Gastroesophageal sphincter (tissue), 3 donors: Measurements from ENCODE around the gene RNF145.

Experiments
- CTCF ChIP-seq, 4 experiments: fragments of 200-600 bp in 2 of 4; fragments of 450-650 bp in 2 of 4; sonication (generic) in 1 of 4; IDR thresholded peaks; one replicate each; pipeline ENCODE4 v1.5.1; 2017 to 2019; ENCODE audit warnings: antibody characterized with exemption in 4 of 4, mild to moderate bottlenecking in 2 of 4, moderate library complexity in 2 of 4
- POLR2A ChIP-seq, 2 donors: fragments of 450-650 bp; IDR thresholded peaks; one replicate each; pipeline ENCODE4 v1.6.1; 2017; ENCODE audit warnings: antibody characterized with exemption in 2 of 2, mild to moderate bottlenecking in 2 of 2, moderate library complexity in 1 of 2

- TF ChIP-seq CTCF (IDR thresholded peaks at IDR 0.05) (no peak), POLR2A (IDR thresholded peaks at IDR 0.05) (no peak)
Observed at GRCh38 chr5:159198063-159199036, 11.0 kb downstream of the RNF145 start.
